Placental pericyte (primary cell): ENCODE results near the gene HCAR3. TPM values are rescaled to one million over a fixed set of nuclear protein-coding genes. Genes with fewer than 3 reads are reported as not detected.

Experiments
- small RNA-seq: library from RNA; depleted of rRNA; stranded (forward); fragments of <200 nt; gene quantifications from one replicate; pipeline ENCODE3, GENCODE V24; 2012; ENCODE audit warnings: low replicate concordance
- total RNA-seq: library from RNA; depleted of rRNA; stranded (reverse); fragments of >200 nt; gene quantifications from 2 replicates; pipeline ENCODE4 v1.2.3, GENCODE V29; 2012

HCAR3 gene
- total RNA-seq, result 0.14 and 1.8 TPM in 2 replicates

DNA sequence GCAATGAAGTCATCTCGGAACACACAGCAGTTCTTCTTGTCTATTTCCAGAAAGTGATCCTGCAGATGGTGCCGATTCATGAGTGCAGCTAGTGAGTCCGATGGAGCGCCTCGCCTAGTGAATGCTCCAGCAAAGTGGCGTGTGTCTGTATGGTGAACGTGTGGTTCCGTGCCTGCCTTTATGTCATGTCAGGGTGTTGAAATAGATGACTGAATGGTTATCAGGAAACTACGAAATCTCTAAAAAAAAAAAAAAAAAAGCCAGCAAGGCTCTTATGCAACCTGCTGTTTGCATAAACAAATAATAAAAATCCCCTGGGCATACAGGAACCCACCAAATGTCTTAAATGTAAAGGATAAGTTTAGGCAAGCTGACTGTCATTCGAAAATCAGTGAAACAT lies at the start of gene HCAR3:
Gene HCAR3 (minus strand): TSS at position 154 of the 400 bp plus-strand sequence. CDS start 74 bp downstream, at position 80.

DNA sequence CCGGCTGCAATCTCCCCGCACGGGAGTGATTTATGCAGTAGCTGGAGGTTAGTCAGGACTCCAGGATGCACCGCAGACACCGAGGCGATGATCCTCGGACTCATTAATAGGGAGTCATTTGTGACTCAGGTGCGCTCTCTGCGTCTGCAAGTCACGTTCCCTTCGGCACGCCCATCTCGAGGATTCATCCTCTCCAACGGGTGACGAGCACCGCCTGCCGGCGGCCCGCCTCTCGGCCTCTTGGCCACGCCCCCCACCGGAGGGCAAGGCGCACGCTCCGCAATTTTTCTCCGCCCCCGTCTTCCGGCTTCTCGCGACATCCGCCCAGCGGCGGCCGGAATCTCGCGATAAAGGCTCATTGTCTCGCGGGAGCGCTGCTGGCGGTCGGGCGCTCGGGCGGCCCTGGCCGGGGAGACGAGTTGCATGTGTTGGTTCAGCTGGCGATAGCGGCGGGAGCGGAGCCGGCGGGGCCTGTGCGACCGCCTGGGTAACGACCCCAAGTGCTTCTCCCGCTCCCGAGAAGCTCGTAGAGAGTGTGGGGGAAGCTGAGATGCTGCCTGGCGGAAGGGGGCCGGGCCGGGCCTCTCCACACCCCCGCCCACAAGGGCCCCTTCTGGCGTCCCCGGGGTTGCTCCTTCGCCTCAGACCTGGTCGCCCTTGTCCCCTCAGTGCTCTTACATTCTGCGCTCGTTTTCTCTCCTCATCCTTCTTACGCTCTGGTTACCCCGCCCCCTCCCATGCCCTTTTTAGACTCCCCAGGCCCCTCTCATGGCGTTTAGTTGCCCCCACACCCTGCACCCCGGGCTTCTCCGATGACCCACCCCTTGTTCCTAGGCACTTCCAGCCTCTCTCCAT lies 36.1 kb upstream of the HCAR3 start, which contains the start of gene DENR:
Gene DENR (plus strand): TSS at position 361 of the 855 bp plus-strand sequence. CDS start 878 bp downstream, outside the sequence.

DNA sequence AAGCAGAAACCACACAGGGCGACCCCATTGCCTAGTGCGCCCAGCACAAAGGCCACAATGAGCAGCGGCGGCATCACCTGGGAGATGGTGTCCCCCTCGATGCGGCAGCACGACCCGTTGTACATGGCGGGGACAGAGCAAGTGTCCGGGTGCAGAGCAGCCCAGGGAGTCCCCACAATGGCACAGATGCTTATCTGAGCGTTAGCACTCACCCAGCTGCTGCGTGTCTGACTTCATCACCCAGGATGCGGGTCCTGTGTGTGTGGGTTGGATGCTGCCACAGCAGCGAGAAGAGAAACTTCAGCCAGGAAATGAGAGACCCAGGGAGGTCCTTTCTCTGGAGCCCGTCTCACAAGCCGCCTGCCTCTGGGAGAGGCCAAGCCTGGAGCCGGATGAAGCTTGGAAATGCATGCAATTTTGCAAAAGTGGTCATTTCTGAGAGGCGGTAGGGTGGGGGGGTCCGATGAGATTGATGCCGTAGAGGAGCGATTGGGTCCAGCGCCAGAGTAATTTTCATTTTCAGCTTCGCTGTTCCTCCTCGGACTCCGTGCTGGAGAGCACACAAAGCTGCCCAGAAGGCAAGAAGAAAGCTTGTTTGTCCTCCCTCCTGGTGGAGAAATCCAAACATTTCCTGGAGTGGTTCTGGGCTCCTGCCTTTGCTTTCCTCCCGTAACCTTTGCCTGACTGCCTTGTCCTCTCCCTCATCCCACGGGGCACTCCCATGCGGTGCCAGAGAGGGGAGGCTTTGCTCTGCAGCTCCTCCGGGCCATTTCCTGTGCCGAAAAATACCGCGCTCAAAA lies 13.8 kb upstream of the HCAR3 start, which contains the start of gene HCAR1:
Gene HCAR1 (minus strand): TSS at position 630 of the 800 bp plus-strand sequence. CDS start 505 bp downstream, at position 125.

DNA sequence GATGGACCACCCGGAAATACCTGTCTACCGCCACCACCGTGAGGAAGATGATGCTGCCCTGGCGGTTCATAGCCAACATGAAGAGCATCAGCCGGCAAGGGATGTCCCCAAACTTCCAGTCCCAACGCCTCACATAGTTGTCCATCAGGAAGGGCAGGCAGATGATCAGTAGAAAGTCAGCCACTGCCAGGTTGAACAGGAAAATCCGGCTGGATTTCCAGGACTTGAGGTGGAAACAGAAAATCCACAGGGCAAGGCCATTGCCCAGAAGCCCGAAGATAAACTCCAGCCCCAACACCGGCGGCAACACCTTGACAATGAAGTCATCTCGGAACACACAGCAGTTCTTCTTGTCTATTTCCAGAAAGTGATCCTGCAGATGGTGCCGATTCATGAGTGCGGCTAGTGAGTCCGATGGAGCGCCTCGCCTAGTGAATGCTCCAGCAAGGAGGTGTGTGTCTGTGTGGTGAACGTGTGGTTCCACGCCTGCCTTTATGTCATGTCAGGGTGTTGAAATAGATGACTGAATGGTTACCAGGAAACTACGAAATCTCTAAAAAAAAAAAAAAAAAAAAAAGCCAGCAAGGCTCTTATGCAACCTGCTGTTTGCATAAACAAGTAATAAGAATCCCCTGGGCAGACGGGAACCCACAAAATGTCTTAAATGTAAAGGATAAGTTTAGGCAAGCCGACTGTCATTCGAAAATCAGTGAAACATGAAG lies 13.6 kb downstream of the HCAR3 start, which contains the start of gene HCAR2:
Gene HCAR2 (minus strand): TSS at position 468 of the 722 bp plus-strand sequence. CDS start 74 bp downstream, at position 394.

Small RNA genes within 50 kb of the gene (small RNA-seq; reads per million reads assigned to genes)
- not detected for gene AC026333.2

Other genes with a start within 250 kb of the HCAR3 start
- 17.9 and 21.9 TPM in 2 replicates for gene ZCCHC8, start 215.9 kb downstream of the HCAR3 start, total RNA-seq
- gene RSRC2, start 189.9 kb downstream of the HCAR3 start, total RNA-seq, result 42.5 and 44.2 TPM in 2 replicates
- 4.8 and 62.3 TPM in 2 replicates for gene KNTC1, start 189.6 kb downstream of the HCAR3 start, total RNA-seq
- 2.4 TPM in 1 of 2 replicates, not detected in the other for gene HCAR2, start 13.5 kb downstream of the HCAR3 start, total RNA-seq
- 0.66 and 0.72 TPM in 2 replicates for gene HCAR1, start 14.0 kb upstream of the HCAR3 start, total RNA-seq
- gene DENR, start 36.0 kb upstream of the HCAR3 start, total RNA-seq, result 39.6 and 54.7 TPM in 2 replicates
- gene CCDC62, start 57.8 kb upstream of the HCAR3 start, total RNA-seq, result 0.57 and 1.3 TPM in 2 replicates
- gene HIP1R, start 118.6 kb upstream of the HCAR3 start, total RNA-seq, result 9.6 and 15.6 TPM in 2 replicates
- 26.0 and 32.1 TPM in 2 replicates for gene VPS37B, start 179.3 kb upstream of the HCAR3 start, total RNA-seq
- 7.0 and 13.7 TPM in 2 replicates for gene ABCB9, start 249.7 kb upstream of the HCAR3 start, total RNA-seq